ENCODE measurements around the gene AURKA. TPM values are rescaled to one million over a fixed set of nuclear protein-coding genes. Genes with fewer than 3 reads are reported as not detected.
A peak's percentile ranks its signal among the peaks of the same experiment; 100 is the strongest.

AURKA gene
- total RNA-seq, 2 donors from 2014 or later = 0.41 TPM; not detected in 1

- Histone ChIP-seq H3K9me3 (no peaks in the 10 kb centered on the region), H3K4me1 (ENCODE audit: control insufficient read depth in 1 of 2, low read depth in 2 of 2) (no peaks in the 10 kb centered on the region), H3K27me3 (replicated peaks; ENCODE audit: insufficient read depth) (no peaks in the 10 kb centered on the region), H3K4me3 (no peak overlapping the region), H3K36me3 (no peaks in the 10 kb centered on the region), H3K27ac (peak overlapping the region in 1 of 2 donors; percentile 21)
- no peak for DNase-seq (ENCODE audit: low spot score)
- TF ChIP-seq, protein P1, sequence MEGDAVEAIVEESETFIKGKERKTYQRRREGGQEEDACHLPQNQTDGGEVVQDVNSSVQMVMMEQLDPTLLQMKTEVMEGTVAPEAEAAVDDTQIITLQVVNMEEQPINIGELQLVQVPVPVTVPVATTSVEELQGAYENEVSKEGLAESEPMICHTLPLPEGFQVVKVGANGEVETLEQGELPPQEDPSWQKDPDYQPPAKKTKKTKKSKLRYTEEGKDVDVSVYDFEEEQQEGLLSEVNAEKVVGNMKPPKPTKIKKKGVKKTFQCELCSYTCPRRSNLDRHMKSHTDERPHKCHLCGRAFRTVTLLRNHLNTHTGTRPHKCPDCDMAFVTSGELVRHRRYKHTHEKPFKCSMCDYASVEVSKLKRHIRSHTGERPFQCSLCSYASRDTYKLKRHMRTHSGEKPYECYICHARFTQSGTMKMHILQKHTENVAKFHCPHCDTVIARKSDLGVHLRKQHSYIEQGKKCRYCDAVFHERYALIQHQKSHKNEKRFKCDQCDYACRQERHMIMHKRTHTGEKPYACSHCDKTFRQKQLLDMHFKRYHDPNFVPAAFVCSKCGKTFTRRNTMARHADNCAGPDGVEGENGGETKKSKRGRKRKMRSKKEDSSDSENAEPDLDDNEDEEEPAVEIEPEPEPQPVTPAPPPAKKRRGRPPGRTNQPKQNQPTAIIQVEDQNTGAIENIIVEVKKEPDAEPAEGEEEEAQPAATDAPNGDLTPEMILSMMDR (IDR thresholded peaks at IDR 0.05) = no peak
- ATAC-seq (ENCODE audit: insufficient number of reproducible peaks, low FRiP score, low read depth) = no peak
These were observed 26.4 kb upstream of the AURKA start for GRCh38 chr20:56418385-56418861.

DNA sequence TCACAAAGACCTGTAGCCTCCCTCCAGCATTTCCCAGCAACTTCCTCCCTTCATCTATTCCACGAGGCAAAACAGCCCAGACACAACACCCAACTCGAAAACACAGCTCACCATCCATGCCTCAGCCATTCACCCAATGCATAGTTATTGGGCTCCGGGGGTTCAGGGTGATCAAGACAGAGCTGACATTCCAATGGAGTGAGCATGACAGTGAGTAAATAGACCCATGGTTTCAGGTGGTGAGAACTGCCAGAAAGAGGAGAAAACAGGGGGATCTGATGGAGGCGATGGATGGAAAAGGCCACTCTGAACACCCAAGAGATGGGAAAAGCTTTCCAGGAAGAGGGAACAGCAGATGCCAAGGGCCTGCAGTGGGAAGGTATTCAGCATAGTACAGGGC, 25.9 kb upstream of the AURKA start:
- H3K27ac ChIP-seq = peak overlapping the region in 1 of 2 donors; percentile 21

GRCh38 chr20:56417402-56417801, 25.4 kb upstream of the AURKA start:
- no peak for DNase-seq (ENCODE audit: low spot score)
- Histone ChIP-seq H3K9me3 (no peaks in the 10 kb centered on the region), H3K4me1 (ENCODE audit: control insufficient read depth in 1 of 2, low read depth in 2 of 2) (no peaks in the 10 kb centered on the region), H3K4me3 (no peak overlapping the region), H3K27me3 (replicated peaks; ENCODE audit: insufficient read depth) (no peaks in the 10 kb centered on the region), H3K36me3 (no peaks in the 10 kb centered on the region), H3K27ac (peak overlapping the region in 1 of 2 donors; percentile 21)
- no peak for ATAC-seq (ENCODE audit: insufficient number of reproducible peaks, low FRiP score, low read depth)
- TF ChIP-seq, protein P1 (IDR thresholded peaks at IDR 0.05) = no peak

More for the DNA sequence above, 25.9 kb upstream of the AURKA start:
- TF ChIP-seq, protein P1 (IDR thresholded peaks at IDR 0.05) = no peak
- H3K27me3 ChIP-seq (replicated peaks; ENCODE audit: insufficient read depth) = no peaks in the 10 kb centered on the region
- no peak for DNase-seq (ENCODE audit: low spot score)
- H3K9me3 ChIP-seq = no peaks in the 10 kb centered on the region
- H3K4me1 ChIP-seq (ENCODE audit: control insufficient read depth in 1 of 2, low read depth in 2 of 2) = no peaks in the 10 kb centered on the region
- ATAC-seq (ENCODE audit: insufficient number of reproducible peaks, low FRiP score, low read depth) = no peak
- H3K4me3 ChIP-seq = no peak overlapping the region
- no peaks in the 10 kb centered on the region for H3K36me3 ChIP-seq

DNA sequence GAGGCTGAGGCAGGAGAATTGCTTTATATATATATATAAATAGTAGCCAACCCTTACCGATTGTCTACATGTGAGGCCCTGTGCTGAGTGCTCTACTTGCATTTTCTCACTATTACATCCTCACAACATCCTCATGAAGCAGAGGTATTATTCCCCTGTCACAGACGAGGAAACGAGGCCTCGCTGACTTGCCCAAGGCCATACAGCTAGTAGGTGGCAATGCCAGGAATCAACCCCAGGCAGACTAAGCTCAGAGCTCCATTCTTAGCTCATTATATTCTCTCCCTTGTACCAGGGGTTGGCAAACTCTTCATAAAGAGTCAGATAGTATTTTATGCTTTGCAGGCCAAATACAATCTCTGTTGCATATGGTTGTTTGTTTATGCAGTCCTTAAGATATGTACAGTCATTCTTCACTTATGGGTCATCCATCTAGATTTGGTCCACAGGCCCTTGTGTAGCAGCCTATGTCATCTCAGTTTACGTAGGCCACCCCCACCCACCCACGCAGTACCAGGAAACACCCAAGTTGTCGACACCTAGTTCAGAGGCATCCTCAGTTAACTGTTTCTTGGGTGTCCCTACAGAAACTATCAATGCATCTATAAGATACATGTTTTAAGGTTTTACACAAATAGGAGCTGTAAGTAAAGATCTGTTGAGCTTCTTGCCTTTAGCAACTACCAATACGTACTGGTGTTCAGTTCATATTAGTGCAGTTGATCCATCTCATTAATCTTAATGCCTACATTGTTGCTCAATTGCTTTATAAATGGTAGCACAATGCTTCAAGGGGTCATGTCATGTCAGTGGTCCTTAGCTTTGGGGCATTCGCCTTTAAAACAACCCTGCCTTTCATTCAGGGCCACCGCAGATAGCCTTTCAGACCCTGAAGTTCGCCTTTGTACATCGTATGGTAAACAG, 23.1 kb upstream of the AURKA start:
- TF ChIP-seq, protein P1 (IDR thresholded peaks at IDR 0.05) = no peak
- Histone ChIP-seq H3K27me3 (replicated peaks; ENCODE audit: insufficient read depth) (no peaks in the 10 kb centered on the region), H3K27ac (no peak overlapping the region), H3K36me3 (no peaks in the 10 kb centered on the region), H3K9me3 (no peaks in the 10 kb centered on the region), H3K4me3 (no peak overlapping the region), H3K4me1 (ENCODE audit: control insufficient read depth in 1 of 2, low read depth in 2 of 2) (no peaks in the 10 kb centered on the region)
- ATAC-seq (ENCODE audit: insufficient number of reproducible peaks, low FRiP score, low read depth) = no peak
- no peak for DNase-seq (ENCODE audit: low spot score)

- DNase-seq (ENCODE audit: low spot score) = no peak
- TF ChIP-seq, protein P1 (IDR thresholded peaks at IDR 0.05) = no peak
- Histone ChIP-seq H3K4me3 (peak overlapping the region; percentile 37), H3K36me3 (no peaks in the 10 kb centered on the region), H3K27me3 (replicated peaks; ENCODE audit: insufficient read depth) (no peaks in the 10 kb centered on the region), H3K4me1 (ENCODE audit: control insufficient read depth in 1 of 2, low read depth in 2 of 2) (no peaks in the 10 kb centered on the region), H3K9me3 (no peaks in the 10 kb centered on the region), H3K27ac (peak overlapping the region in 1 of 2 donors; percentile 40)
- no peak for ATAC-seq (ENCODE audit: insufficient number of reproducible peaks, low FRiP score, low read depth)
These were observed 20.9 kb upstream of the AURKA start for GRCh38 chr20:56412949-56413348.
